Vagina (tissue), 2 donors: ENCODE data around the gene ZMAT3.

ENCODE experiments used
- CTCF ChIP-seq, 3 experiments: fragments of 450-650 bp in 2 of 3; fragments of 200-600 bp in 1 of 3; sonication (generic) in 1 of 3; IDR thresholded peaks; one replicate each; pipeline ENCODE4 v1.5.1; 2017 to 2019; ENCODE audit warnings: antibody characterized with exemption in 3 of 3, mild to moderate bottlenecking in 2 of 3, moderate library complexity in 2 of 3
- POLR2A ChIP-seq, 2 donors: fragments of 450-650 bp; IDR thresholded peaks; one replicate each; pipeline ENCODE4 v1.6.1; 2017; ENCODE audit warnings: antibody characterized with exemption in 2 of 2, mild to moderate bottlenecking in 2 of 2, moderate library complexity in 2 of 2
- POLR2AphosphoS5 ChIP-seq, 2 donors: sonication (generic); formaldehyde crosslinking; IDR thresholded peaks; one replicate each; pipeline ENCODE4 v1.9.0; 2017; ENCODE audit warnings: antibody characterized with exemption in 2 of 2, mild to moderate bottlenecking in 2 of 2, low read depth in 1 of 2; ENCODE audit not compliant: insufficient read depth in 1 of 2

GRCh38 chr3:179038216-179038898, 33.3 kb downstream of the ZMAT3 start:
- TF ChIP-seq POLR2A (IDR thresholded peaks at IDR 0.05) (no peak), CTCF (IDR thresholded peaks at IDR 0.05) (no peak), POLR2AphosphoS5 (IDR thresholded peaks at IDR 0.05; ENCODE audit: insufficient read depth in 1 of 2, low read depth in 1 of 2) (no peak)
